DMS53 treated with DMSO at 0.1 percent for 48 hours (cell line): ENCODE results near the gene ACBD6.

Source experiments
- DNase-seq: peaks from one replicate; lab custom pipeline; 2025; ENCODE audit not compliant: unreplicated experiment; lab: John Stamatoyannopoulos, UW

ACBD6 gene

GRCh38 chr1:180248731-180249681, 253.4 kb downstream of the ACBD6 start:
- DNase-seq: peak; percentile 59

- DNase-seq: no peak
Observed at GRCh38 chr1:180248176-180248575, 254.2 kb downstream of the ACBD6 start.

GRCh38 chr1:180247580-180247979, 254.8 kb downstream of the ACBD6 start:
- no peak for DNase-seq

- DNase-seq: no peak
Observed at GRCh38 chr1:180247061-180247460, 255.3 kb downstream of the ACBD6 start.

GRCh38 chr1:180246579-180246978, 255.8 kb downstream of the ACBD6 start:
- DNase-seq: no peak

GRCh38 chr1:180244840-180245239, 257.5 kb downstream of the ACBD6 start:
- DNase-seq: no peak

GRCh38 chr1:180243517-180244221, 258.7 kb downstream of the ACBD6 start:
- DNase-seq: no peak

- DNase-seq: no peak
Observed at GRCh38 chr1:180241716-180242544, 260.4 kb downstream of the ACBD6 start.

- DNase-seq: no peak
Observed at GRCh38 chr1:180239145-180240096, 263.0 kb downstream of the ACBD6 start.

- no peak for DNase-seq
Observed at GRCh38 chr1:180238675-180239074, 263.7 kb downstream of the ACBD6 start.
